Measurements from ENCODE around the gene KCNK16.
A peak's percentile ranks its signal among the peaks of the same experiment; 100 is the strongest.

Gene KCNK16

DNA sequence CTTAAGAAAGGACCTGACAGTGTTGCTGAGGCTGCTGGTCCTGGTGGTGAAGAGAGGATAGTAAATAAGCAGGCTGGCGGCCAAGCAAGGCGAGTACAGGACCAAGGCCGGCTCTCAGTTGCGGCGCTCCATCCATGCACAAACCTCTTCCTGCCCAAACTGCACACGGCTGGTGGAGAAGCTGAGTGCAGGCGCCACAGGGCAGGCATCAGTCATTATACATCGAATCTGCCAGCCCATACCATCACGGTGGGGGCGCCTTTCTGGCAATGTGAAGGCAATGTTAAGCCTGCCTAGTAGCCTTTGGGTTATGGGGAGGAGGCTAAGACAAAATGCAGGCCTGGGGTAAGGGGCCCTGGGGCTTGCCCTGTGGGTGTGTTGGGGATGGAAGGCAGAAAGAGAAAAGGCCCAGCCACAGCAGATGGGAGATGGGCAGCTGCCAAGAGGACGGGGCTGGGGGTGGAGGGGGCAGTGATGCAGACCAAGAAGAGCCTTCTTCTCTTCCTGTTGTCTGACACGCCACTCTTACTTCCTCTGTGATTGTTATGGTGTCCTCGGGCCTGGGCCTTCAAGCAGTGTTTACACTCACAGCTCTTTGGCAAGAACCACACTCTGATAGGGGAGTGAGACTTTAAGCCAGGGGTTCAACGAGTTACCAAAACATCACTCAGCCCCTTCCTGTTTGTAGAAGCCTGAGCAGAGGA, 20.3 kb upstream of the KCNK16 start:
- H3K36me3 ChIP-seq = no peaks in the 10 kb centered on the region
- TF ChIP-seq Cebpa-rat (IDR thresholded peaks at IDR 0.05) = no peak
- H3K27ac ChIP-seq = peak overlapping the region; percentile 96
- no peaks in the 10 kb centered on the region for H3K27me3 ChIP-seq
- H3K9me3 ChIP-seq = peaks cover 9% of the 10 kb centered on the region; the same call in 1 of the 2 replicates
- peak overlapping the region; percentile 86 for H3K4me2 ChIP-seq
- H3K4me1 ChIP-seq = peaks cover 97% of the 10 kb centered on the region
- H4K20me1 ChIP-seq = no peaks in the 10 kb centered on the region
- 0 out of 2 replicates have a peak overlapping the region, but pooled peaks have one; percentile 5 for H3K4me3 ChIP-seq
- H3K9ac ChIP-seq = peak overlapping the region; percentile 81

DNA sequence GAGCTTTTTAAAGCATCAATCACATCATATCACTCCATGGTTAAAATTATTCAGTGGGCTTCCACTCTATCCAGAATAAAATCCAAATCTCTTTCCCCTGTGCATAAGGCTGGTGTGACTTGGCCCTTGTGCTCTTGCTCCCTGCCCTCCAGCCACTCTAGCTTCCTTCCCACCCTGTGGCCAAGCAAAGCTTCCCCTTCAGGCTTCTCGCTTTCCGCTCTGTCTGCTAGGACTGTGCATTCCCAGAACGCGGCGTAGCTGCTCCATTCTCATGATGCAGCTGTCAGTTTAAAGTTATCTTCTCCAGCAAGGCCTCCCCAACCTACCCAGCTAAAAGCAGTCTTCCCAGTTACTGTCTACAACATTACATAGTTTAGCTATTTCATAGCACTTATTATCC, 19.4 kb upstream of the KCNK16 start:
- peaks cover 96% of the 10 kb centered on the region for H3K4me1 ChIP-seq
- peaks cover 9% of the 10 kb centered on the region; the same call in 1 of the 2 replicates for H3K9me3 ChIP-seq
- H3K27me3 ChIP-seq = no peaks in the 10 kb centered on the region
- peak overlapping the region; percentile 86 for H3K4me2 ChIP-seq
- peak overlapping the region; percentile 81; the same call in 1 of the 2 replicates for H3K9ac ChIP-seq
- H3K4me3 ChIP-seq = no peak overlapping the region
- peak overlapping the region; percentile 96 for H3K27ac ChIP-seq
- H4K20me1 ChIP-seq = no peaks in the 10 kb centered on the region
- no peaks in the 10 kb centered on the region for H3K36me3 ChIP-seq
- TF ChIP-seq Cebpa-rat (IDR thresholded peaks at IDR 0.05) = no peak

DNA sequence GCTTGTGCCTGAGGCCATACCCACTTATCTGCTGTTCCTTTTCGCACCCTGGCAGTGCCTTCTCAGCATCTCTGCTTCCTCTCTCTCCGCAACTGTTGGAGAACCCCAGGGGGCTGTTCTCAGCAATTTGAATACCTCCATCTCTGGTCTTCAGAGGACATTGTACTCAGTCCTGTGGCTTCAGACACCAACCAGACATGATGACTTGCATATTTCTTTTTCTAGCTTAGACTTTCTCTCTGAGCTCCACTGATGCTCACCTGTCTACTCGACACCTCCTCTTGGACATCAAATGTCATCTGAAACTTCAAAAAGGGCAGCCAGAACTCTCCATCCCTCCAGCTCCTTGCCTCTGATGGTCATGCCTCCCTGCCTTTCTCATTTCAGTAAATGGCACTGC, 18.9 kb upstream of the KCNK16 start:
- Histone ChIP-seq H4K20me1 (no peaks in the 10 kb centered on the region), H3K4me3 (no peak overlapping the region), H3K9me3 (peaks cover 9% of the 10 kb centered on the region; the same call in 1 of the 2 replicates), H3K9ac (no peak overlapping the region; the same call in 1 of the 2 replicates), H3K27ac (no peak overlapping the region), H3K4me1 (peaks cover 95% of the 10 kb centered on the region), H3K27me3 (no peaks in the 10 kb centered on the region), H3K4me2 (peak overlapping the region; percentile 86), H3K36me3 (no peaks in the 10 kb centered on the region)
- no peak for TF ChIP-seq Cebpa-rat (IDR thresholded peaks at IDR 0.05)

DNA sequence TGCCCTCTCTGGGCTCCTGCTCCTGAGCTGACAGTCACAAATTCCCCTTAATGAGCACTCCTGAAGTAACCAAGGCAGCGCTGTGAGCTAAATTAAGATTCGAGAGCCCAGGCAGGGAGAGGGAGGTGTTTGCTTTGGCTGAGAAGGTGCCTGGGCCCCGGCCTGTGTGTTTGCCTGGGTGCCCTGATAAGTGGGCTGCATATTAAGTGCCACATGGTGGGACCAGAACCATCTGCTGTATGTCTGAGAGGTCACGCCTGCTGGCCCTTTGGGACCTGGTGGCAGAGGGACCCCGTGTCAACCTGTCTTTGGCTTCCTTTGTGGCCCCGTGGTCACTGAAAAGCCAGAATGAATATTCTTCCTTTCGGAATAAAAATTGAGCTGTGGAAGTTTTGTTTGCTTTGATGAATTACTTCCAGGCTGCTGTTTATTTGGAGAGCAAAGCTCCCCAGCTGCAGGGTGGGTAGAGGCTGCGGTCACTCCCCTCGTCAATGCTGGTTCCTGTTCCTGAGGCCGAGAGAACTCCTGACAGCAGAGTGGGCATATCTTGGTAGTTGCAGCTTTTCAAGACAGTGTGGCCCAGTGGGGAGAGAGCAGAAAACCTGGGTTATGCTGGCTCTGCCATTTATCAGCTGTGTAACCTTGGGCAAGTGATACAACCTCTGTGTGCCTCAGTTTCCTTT, 17.5 kb upstream of the KCNK16 start:
- no peak for TF ChIP-seq Cebpa-rat (IDR thresholded peaks at IDR 0.05)
- Histone ChIP-seq H3K27ac (peak overlapping the region; percentile 67), H3K27me3 (no peaks in the 10 kb centered on the region), H3K4me1 (peaks cover 97% of the 10 kb centered on the region), H4K20me1 (no peaks in the 10 kb centered on the region), H3K9me3 (peaks cover 9% of the 10 kb centered on the region; the same call in 1 of the 2 replicates), H3K9ac (peak overlapping the region; percentile 35), H3K4me2 (peak overlapping the region; percentile 86), H3K4me3 (peak overlapping the region; percentile 11), H3K36me3 (no peaks in the 10 kb centered on the region)

DNA sequence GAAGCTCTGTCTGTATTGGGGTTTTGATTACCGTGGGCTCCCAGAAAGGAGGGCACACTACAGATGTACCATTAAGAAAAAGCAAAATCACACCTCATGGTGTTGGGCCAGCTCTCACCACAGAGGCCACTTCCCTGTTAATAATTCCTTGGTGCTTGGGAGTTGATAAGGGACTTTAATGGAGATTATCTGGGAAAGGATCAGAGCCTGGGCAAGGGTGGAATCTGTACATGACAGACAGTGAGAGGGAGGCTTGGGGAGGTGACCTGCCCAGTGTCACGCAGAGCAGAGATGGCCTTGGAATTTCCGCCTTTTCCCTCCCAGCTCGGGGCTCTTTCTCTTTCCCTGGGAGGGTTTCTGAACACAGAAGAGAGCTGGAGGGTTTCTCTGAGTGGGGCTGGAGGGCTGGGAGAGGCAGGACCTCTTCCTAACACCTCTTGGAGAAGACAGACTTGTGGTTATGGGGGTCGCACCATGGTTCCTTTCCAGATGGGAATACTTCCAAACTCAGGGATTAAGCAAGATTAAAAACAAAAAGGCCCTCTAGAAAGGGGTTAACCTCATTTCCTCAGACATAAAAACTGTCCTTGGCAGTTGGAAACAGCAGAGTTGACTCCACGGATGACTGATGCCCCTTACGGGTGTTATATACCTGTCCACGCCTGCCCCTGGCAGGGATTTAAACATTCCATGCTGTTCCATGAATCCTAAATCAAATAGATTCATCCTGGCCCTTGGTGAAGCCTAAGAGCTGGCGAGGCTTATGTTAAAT, 16.8 kb upstream of the KCNK16 start:
- Histone ChIP-seq H3K27ac (peak overlapping the region; percentile 67), H3K4me3 (peak overlapping the region; percentile 11; the same call in 1 of the 2 replicates), H3K9ac (peak overlapping the region; percentile 35), H4K20me1 (no peaks in the 10 kb centered on the region), H3K9me3 (peaks cover 5% of the 10 kb centered on the region; the same call in 1 of the 2 replicates), H3K4me2 (peak overlapping the region; percentile 86), H3K4me1 (peaks cover 95% of the 10 kb centered on the region), H3K36me3 (no peaks in the 10 kb centered on the region), H3K27me3 (no peaks in the 10 kb centered on the region)
- TF ChIP-seq Cebpa-rat (IDR thresholded peaks at IDR 0.05) = no peak

DNA sequence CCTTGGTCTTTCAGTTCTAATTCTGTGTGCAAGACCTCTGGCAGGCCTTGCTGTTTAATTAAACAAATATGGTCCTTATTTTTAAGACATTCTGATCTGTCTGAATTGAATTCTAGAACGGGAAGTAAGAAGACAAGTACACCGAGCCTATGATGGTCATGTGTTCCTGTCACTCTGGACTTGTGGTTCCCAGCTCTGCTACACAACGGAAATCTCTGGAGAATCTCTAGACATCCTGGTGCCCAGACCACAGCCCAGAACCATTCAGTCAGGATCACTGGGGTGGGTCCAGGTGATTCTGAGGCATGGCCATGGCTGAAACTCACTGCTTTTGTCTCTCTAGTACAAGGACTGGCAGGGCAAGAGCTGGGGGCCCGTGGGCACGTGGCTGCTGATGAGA, 15.9 kb upstream of the KCNK16 start:
- Histone ChIP-seq H4K20me1 (no peaks in the 10 kb centered on the region), H3K9ac (0 out of 2 replicates have a peak overlapping the region, but pooled peaks have one; percentile 12), H3K4me1 (peaks cover 86% of the 10 kb centered on the region), H3K27me3 (no peaks in the 10 kb centered on the region), H3K4me3 (no peak overlapping the region), H3K4me2 (peak overlapping the region; percentile 86), H3K9me3 (no peaks in the 10 kb centered on the region), H3K36me3 (no peaks in the 10 kb centered on the region), H3K27ac (peak overlapping the region; percentile 24; the same call in 1 of the 2 replicates)
- TF ChIP-seq Cebpa-rat (IDR thresholded peaks at IDR 0.05) = no peak

DNA sequence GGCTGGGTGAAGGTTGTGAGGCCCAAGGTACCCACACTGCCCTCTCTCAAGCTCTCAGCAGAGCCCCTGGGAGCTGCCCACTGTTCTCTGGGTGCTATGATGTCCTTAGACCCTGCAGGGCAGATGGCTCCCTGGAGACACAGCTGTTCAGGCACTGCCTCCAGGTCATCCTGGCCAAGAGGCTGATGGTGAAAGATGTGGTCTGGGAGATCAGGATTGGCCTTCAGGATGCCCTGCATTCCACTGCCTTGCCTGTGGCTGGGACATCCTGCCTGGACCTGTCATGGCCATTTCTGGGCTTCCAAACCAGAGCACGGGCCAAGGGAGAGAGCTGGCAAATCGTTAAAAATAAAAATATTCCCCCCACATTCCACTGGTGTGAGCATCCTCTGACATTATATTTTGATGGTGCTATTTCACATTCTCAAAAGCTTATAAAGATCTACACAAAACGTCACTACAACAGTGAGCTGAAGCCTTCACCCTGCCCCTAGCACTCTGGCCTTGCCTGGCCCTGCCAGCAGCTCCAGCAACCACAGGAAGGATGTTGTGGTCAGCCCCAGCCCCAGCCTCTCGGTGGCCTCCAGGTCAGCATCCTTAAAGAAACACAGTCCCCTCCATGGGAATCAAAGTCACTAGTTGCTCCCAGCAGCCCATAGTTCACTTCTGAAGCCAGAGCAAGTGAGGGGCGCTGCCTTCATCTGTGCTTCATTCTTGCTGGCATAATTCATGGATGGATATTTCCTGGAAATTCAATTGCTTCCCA, 13.5 kb upstream of the KCNK16 start:
- H3K4me2 ChIP-seq = peak overlapping the region; percentile 78

DNA sequence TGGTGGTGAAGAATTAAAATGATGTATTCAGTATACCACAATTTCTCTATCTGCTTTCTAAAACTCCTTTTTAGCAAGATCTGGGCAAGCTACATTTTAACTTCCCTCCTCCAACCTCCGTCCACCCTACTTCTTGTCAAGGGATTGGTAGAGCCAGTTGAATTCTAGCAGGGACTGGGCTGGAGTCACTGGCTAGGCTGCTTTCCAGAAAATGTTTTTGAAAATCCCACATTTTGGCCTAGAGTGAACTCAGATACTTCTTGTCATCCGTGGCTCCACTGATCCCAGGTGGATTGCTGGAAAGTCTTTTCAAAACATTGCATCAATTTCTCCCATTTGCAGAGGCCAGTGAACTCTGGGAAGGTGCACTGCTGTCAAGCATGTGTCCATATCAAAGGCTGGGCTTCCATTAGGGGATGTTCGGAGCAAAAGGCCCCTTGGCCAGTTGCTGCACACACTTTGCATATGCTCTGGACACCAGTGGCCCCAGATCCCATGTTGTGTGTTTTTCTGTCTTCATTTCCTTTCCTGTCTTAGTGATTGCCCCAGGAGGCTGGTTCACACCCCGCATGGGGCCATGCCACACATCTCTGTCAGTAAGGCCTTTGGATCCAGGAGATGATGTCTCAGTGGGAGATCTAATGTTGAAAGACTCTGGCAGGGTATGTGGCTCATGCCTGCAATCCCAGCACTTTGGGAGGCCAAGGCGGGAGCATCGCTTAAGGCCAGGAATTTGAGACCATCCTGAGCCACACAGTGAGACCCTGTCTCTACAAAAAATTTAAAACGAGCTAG, 11.3 kb upstream of the KCNK16 start:
- Histone ChIP-seq H3K27ac (no peak overlapping the region), H3K4me2 (no peak overlapping the region), H4K20me1 (no peaks in the 10 kb centered on the region), H3K4me3 (no peak overlapping the region), H3K36me3 (no peaks in the 10 kb centered on the region), H3K27me3 (no peaks in the 10 kb centered on the region), H3K4me1 (peaks cover 53% of the 10 kb centered on the region), H3K9ac (no peak overlapping the region), H3K9me3 (no peaks in the 10 kb centered on the region)
- TF ChIP-seq Cebpa-rat (IDR thresholded peaks at IDR 0.05) = no peak

More for the DNA sequence above, 13.5 kb upstream of the KCNK16 start:
- Histone ChIP-seq H3K9ac (peak overlapping the region; percentile 27; the same call in 1 of the 2 replicates), H3K27me3 (no peaks in the 10 kb centered on the region), H3K4me3 (no peak overlapping the region), H4K20me1 (no peaks in the 10 kb centered on the region), H3K4me1 (peaks cover 62% of the 10 kb centered on the region), H3K9me3 (no peaks in the 10 kb centered on the region), H3K36me3 (no peaks in the 10 kb centered on the region), H3K27ac (peak overlapping the region; percentile 35; the same call in 1 of the 2 replicates)
- no peak for TF ChIP-seq Cebpa-rat (IDR thresholded peaks at IDR 0.05)
